HG03108 (cell line): ENCODE measurements around the gene SRCAP.

ENCODE experiments used
- ATAC-seq: cut with Tn5 transposase; IDR thresholded peaks from one replicate; pipeline ENCODE4 v1.9.1; 2021; ENCODE audit warnings: moderate library complexity; ENCODE audit not compliant: unreplicated experiment

Gene SRCAP

GRCh38 chr16:30773826-30774225 is 74.9 kb downstream of the SRCAP start:
- no peak for ATAC-seq

GRCh38 chr16:30774367-30775130 is 75.6 kb downstream of the SRCAP start:
- ATAC-seq: no peak

- no peak for ATAC-seq
Measured at GRCh38 chr16:30775131-30775391, 76.1 kb downstream of the SRCAP start.

GRCh38 chr16:30775392-30776188 is 76.6 kb downstream of the SRCAP start:
- ATAC-seq: peak; percentile 68

GRCh38 chr16:30777591-30778297 is 78.8 kb downstream of the SRCAP start:
- no peak for ATAC-seq

- no peak for ATAC-seq
Measured at GRCh38 chr16:30778549-30779244, 79.7 kb downstream of the SRCAP start.

GRCh38 chr16:30779596-30779995 is 80.6 kb downstream of the SRCAP start:
- ATAC-seq: no peak

GRCh38 chr16:30780021-30780420 is 81.0 kb downstream of the SRCAP start:
- ATAC-seq: no peak

GRCh38 chr16:30780549-30780948 is 81.6 kb downstream of the SRCAP start:
- ATAC-seq: no peak

- no peak for ATAC-seq
Measured at GRCh38 chr16:30782486-30783279, 83.7 kb downstream of the SRCAP start.

GRCh38 chr16:30783280-30784109 is 84.5 kb downstream of the SRCAP start:
- no peak for ATAC-seq

- ATAC-seq: no peak
Measured at GRCh38 chr16:30784215-30784614, 85.2 kb downstream of the SRCAP start.

- ATAC-seq: no peak
Measured at GRCh38 chr16:30785126-30786106, 86.4 kb downstream of the SRCAP start.

- no peak for ATAC-seq
Measured at GRCh38 chr16:30786115-30786935, 87.4 kb downstream of the SRCAP start.

GRCh38 chr16:30786936-30787612 is 88.1 kb downstream of the SRCAP start, which contains the start of gene ZNF629:
Gene ZNF629 (minus strand): TSS chr16:30787205. CDS start chr16:30784482, 2,723 bp downstream.
- no peak for ATAC-seq

- no peak for ATAC-seq
Measured at GRCh38 chr16:30787613-30788378, 88.8 kb downstream of the SRCAP start.
